Measurements from ENCODE around the gene IPO9. TPM values are rescaled to one million over a fixed set of nuclear protein-coding genes. Genes with fewer than 3 reads are reported as not detected.

The IPO9 gene
- total RNA-seq, 1 experiment from 2014 or later: 106 TPM

DNA sequence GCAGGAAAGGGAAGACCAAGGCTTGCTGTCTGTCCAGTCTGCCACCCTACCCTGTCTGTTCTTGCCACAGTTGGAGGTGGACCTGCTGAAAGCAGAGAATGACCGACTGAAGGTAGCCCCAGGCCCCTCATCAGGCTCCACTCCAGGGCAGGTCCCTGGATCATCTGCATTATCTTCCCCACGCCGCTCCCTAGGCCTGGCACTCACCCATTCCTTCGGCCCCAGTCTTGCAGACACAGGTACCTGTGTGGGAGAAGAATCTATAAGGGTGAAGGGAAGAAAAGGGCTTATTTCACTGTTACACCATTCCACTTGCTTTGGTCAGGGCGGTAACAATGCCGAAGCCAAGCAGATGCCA, 20.3 kb upstream of the IPO9 start:
- ChIA-PET POLR2A (no interaction called here), CTCF (no interaction called here)
- in situ Hi-C loops (cut with HindIII; ENCODE audit: low pct_unique_long_range_greater_than_20kb, low sequenced_read_pairs): no loop called here
- BruUV-seq (replicated peaks): no TSS peak
- Histone ChIP-seq H3K4me3 (ENCODE audit: low read depth in 2 of 2, low read length in 2 of 2) (no peak overlapping the region), H3K27ac (ENCODE audit: low read length) (no peak overlapping the region), H3K4me1 (ENCODE audit: control insufficient read depth, insufficient read depth, low read length) (no peaks in the 10 kb centered on the region), H3K9me3 (ENCODE audit: control insufficient read depth, insufficient read depth, low read depth, low read length) (no peaks in the 10 kb centered on the region), H3K27me3 (ENCODE audit: control insufficient read depth, insufficient read depth, low read length) (no peaks in the 10 kb centered on the region), H3K36me3 (ENCODE audit: control insufficient read depth, insufficient read depth, low read length) (no peaks in the 10 kb centered on the region)
- no peak for ATAC-seq
- intact Hi-C loops (cut with micrococcal nuclease; ENCODE audit: unreplicated experiment): no loop called here
- no peak for DNase-seq (ENCODE audit: low read depth, low spot score)
- no peak for TF ChIP-seq POLR2AphosphoS5 (IDR thresholded peaks at IDR 0.05; ENCODE audit: low read depth, low read length)
- no peak for TF ChIP-seq TCF7L2 (IDR thresholded peaks at IDR 0.05; ENCODE audit: low read depth, low read length)
- TF ChIP-seq, protein P1, sequence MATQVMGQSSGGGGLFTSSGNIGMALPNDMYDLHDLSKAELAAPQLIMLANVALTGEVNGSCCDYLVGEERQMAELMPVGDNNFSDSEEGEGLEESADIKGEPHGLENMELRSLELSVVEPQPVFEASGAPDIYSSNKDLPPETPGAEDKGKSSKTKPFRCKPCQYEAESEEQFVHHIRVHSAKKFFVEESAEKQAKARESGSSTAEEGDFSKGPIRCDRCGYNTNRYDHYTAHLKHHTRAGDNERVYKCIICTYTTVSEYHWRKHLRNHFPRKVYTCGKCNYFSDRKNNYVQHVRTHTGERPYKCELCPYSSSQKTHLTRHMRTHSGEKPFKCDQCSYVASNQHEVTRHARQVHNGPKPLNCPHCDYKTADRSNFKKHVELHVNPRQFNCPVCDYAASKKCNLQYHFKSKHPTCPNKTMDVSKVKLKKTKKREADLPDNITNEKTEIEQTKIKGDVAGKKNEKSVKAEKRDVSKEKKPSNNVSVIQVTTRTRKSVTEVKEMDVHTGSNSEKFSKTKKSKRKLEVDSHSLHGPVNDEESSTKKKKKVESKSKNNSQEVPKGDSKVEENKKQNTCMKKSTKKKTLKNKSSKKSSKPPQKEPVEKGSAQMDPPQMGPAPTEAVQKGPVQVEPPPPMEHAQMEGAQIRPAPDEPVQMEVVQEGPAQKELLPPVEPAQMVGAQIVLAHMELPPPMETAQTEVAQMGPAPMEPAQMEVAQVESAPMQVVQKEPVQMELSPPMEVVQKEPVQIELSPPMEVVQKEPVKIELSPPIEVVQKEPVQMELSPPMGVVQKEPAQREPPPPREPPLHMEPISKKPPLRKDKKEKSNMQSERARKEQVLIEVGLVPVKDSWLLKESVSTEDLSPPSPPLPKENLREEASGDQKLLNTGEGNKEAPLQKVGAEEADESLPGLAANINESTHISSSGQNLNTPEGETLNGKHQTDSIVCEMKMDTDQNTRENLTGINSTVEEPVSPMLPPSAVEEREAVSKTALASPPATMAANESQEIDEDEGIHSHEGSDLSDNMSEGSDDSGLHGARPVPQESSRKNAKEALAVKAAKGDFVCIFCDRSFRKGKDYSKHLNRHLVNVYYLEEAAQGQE (IDR thresholded peaks at IDR 0.05; ENCODE audit: insufficient read depth in 1 of 2, low read depth in 2 of 2, low read length in 1 of 2): no peak
- TF ChIP-seq SIN3A (IDR thresholded peaks at IDR 0.05; ENCODE audit: borderline replicate concordance, insufficient read depth, low read depth, low read length): no peak
- TF ChIP-seq, protein P2, sequence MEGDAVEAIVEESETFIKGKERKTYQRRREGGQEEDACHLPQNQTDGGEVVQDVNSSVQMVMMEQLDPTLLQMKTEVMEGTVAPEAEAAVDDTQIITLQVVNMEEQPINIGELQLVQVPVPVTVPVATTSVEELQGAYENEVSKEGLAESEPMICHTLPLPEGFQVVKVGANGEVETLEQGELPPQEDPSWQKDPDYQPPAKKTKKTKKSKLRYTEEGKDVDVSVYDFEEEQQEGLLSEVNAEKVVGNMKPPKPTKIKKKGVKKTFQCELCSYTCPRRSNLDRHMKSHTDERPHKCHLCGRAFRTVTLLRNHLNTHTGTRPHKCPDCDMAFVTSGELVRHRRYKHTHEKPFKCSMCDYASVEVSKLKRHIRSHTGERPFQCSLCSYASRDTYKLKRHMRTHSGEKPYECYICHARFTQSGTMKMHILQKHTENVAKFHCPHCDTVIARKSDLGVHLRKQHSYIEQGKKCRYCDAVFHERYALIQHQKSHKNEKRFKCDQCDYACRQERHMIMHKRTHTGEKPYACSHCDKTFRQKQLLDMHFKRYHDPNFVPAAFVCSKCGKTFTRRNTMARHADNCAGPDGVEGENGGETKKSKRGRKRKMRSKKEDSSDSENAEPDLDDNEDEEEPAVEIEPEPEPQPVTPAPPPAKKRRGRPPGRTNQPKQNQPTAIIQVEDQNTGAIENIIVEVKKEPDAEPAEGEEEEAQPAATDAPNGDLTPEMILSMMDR (IDR thresholded peaks at IDR 0.05): no peak

DNA sequence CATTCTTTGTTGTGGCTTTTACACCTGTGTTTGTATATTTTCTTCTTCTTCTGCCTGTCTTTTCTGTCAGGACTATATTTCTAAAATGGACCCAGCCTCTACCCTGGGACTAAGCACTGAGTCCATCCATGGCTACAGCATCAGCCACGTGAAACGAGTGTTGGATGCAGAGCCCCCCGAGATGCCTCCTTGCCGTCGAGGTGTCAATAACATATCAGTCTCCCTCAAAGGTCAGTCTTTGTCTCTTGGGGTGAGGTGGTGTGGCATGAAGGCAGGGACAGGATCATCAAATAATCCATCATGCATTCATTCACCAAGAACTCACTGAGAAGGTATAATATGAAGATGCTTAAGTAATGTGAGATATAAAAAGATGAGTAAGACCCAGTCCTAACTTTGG, 19.1 kb upstream of the IPO9 start:
- Histone ChIP-seq H3K4me1 (ENCODE audit: control insufficient read depth, insufficient read depth, low read length) (no peaks in the 10 kb centered on the region), H3K4me3 (ENCODE audit: low read depth in 2 of 2, low read length in 2 of 2) (no peak overlapping the region), H3K36me3 (ENCODE audit: control insufficient read depth, insufficient read depth, low read length) (no peaks in the 10 kb centered on the region), H3K27ac (ENCODE audit: low read length) (no peak overlapping the region), H3K9me3 (ENCODE audit: control insufficient read depth, insufficient read depth, low read depth, low read length) (no peaks in the 10 kb centered on the region), H3K27me3 (ENCODE audit: control insufficient read depth, insufficient read depth, low read length) (no peaks in the 10 kb centered on the region)
- POLR2A ChIA-PET: no interaction called here
- no peak for ATAC-seq
- DNase-seq (ENCODE audit: low read depth, low spot score): no peak
- CTCF ChIA-PET: no interaction called here
- in situ Hi-C loops (cut with HindIII; ENCODE audit: low pct_unique_long_range_greater_than_20kb, low sequenced_read_pairs) (no loop called here), intact Hi-C loops (cut with micrococcal nuclease; ENCODE audit: unreplicated experiment) (no loop called here)
- TF ChIP-seq TCF7L2 (IDR thresholded peaks at IDR 0.05; ENCODE audit: low read depth, low read length): no peak
- TF ChIP-seq POLR2AphosphoS5 (IDR thresholded peaks at IDR 0.05; ENCODE audit: low read depth, low read length): no peak
- TF ChIP-seq, protein P2 (IDR thresholded peaks at IDR 0.05): no peak
- TF ChIP-seq, protein P1 (IDR thresholded peaks at IDR 0.05; ENCODE audit: insufficient read depth in 1 of 2, low read depth in 2 of 2, low read length in 1 of 2): no peak
- TF ChIP-seq SIN3A (IDR thresholded peaks at IDR 0.05; ENCODE audit: borderline replicate concordance, insufficient read depth, low read depth, low read length): no peak
- BruUV-seq (replicated peaks): no TSS peak
